T-cell (primary cell): ENCODE measurements around the gene RARG. TPM values are rescaled to one million over a fixed set of nuclear protein-coding genes. Genes with fewer than 3 reads are reported as not detected.

Experiments used
- ATAC-seq, 4 experiments: fragments of 200-7000 bp in 3 of 4; fragments of 150-1000 bp in 1 of 4; cut with Tn5 transposase; replicated peaks in 1 of 4; 1 replicate in 3 of 4; 2 replicates in 1 of 4; pipeline ENCODE4 v1.10.0; 2021; ENCODE audit warnings: moderate library complexity in 3 of 4, mild to moderate bottlenecking in 2 of 4, moderate number of reproducible peaks in 1 of 4
- CTCF ChIA-PET, 2 donors: fragments of 300-600 bp; sonication (Branson Sonifier 250); formaldehyde crosslinking; loops; one replicate each; lab custom pipeline; 2022; ENCODE audit warnings: antibody characterized with exemption in 2 of 2; lab: Charles Lee
- POLR2A ChIA-PET, 2 donors: fragments of 300-600 bp; sonication (Branson Sonifier 250); formaldehyde crosslinking; loops; one replicate each; lab custom pipeline; 2022; ENCODE audit warnings: antibody characterized with exemption in 2 of 2; lab: Charles Lee
- DNase-seq, 35 experiments: peaks; one replicate each; pipeline versions ENCODE4 v3.0.0 to v3.0.0-alpha.2; 2013 to 2023
- H3K27ac ChIP-seq: one replicate; pipeline ENCODE4 v1.5.1; 2013; ENCODE audit warnings: low read length
- H3K27me3 ChIP-seq, 2 experiments: replicated peaks in 1 of 2; 1 replicate in 1 of 2; 2 replicates in 1 of 2; pipeline versions ENCODE4 v1.6.1 to v1.7.0; 2013; ENCODE audit warnings: low read length in 1 of 2, mixed read lengths in 1 of 2; ENCODE audit not compliant: control insufficient read depth in 2 of 2, insufficient read depth in 2 of 2; ENCODE audit errors: extremely low read depth in 1 of 2
- H3K36me3 ChIP-seq, 2 donors: 1 replicate in 1 of 2; 2 replicates in 1 of 2; pipeline versions ENCODE4 v1.6.1 to v1.7.0; 2013; ENCODE audit warnings: low read length in 1 of 2; ENCODE audit not compliant: control insufficient read depth in 2 of 2, insufficient read depth in 1 of 2; ENCODE audit errors: extremely low read depth in 1 of 2
- H3K4me1 ChIP-seq, 2 experiments: 1 replicate in 1 of 2; 2 replicates in 1 of 2; pipeline versions ENCODE4 v1.6.1 to v1.7.0; 2013; ENCODE audit warnings: low read length in 2 of 2, mixed read lengths in 1 of 2; ENCODE audit not compliant: insufficient read depth in 2 of 2, control insufficient read depth in 1 of 2; ENCODE audit errors: extremely low read depth in 1 of 2
- H3K4me3 ChIP-seq, 2 donors: 1 replicate in 1 of 2; 2 replicates in 1 of 2; pipeline versions ENCODE4 v1.5.1 to v1.7.0; 2013; ENCODE audit warnings: mild to moderate bottlenecking in 2 of 2, low read length in 1 of 2, moderate library complexity in 1 of 2; ENCODE audit not compliant: control insufficient read depth in 1 of 2; ENCODE audit errors: extremely low read depth in 1 of 2
- H3K9me3 ChIP-seq: 2 replicates; pipeline ENCODE4 v1.7.0; 2013
- H3K27ac Mint-ChIP-seq, 2 donors: one replicate each; pipeline ENCODE4 v1.8.0; 2020 to 2021; ENCODE audit warnings: mild to moderate bottlenecking in 2 of 2, mixed read lengths in 2 of 2
- H3K27me3 Mint-ChIP-seq, 2 donors: one replicate each; pipeline ENCODE4 v1.8.0; 2021 to 2022; ENCODE audit warnings: mixed read lengths in 2 of 2
- H3K36me3 Mint-ChIP-seq: one replicate; pipeline ENCODE4 v1.8.0; 2021; ENCODE audit warnings: mixed read lengths
- H3K4me1 Mint-ChIP-seq, 3 donors: one replicate each; pipeline ENCODE4 v1.8.0; 2020 to 2022; ENCODE audit warnings: mixed read lengths in 3 of 3, mild to moderate bottlenecking in 1 of 3
- H3K4me3 Mint-ChIP-seq, 3 donors: one replicate each; pipeline ENCODE4 v1.8.0; 2020 to 2022; ENCODE audit warnings: mild to moderate bottlenecking in 3 of 3, mixed read lengths in 3 of 3, moderate library complexity in 3 of 3
- H3K9me3 Mint-ChIP-seq, 3 donors: one replicate each; pipeline ENCODE4 v1.8.0; 2020 to 2022; ENCODE audit warnings: mixed read lengths in 3 of 3
- WGBS: methylation state at CpG from one replicate; pipeline ENCODE4 v1.1.5; 2013; ENCODE audit warnings: missing lambda C conversion rate; ENCODE audit not compliant: insufficient coverage; 5-methylcytosine and 5-hydroxymethylcytosine counted together
- total RNA-seq, 35 experiments: library from RNA in 6 of 35; stranded (reverse) in 6 of 35; fragments of 120-200 nt in 1 of 35; gene quantifications; one replicate each; pipeline versions ENCODE4 v1.2.1 to v1.2.4 and lab custom pipeline; 2013 to 2026

Gene RARG
- total RNA-seq, 5 donors from 2014 or later (not counting 1 experiment from before 2014, with no cell fraction given) = 20.3 to 91.3 (median 74.2) TPM

DNA sequence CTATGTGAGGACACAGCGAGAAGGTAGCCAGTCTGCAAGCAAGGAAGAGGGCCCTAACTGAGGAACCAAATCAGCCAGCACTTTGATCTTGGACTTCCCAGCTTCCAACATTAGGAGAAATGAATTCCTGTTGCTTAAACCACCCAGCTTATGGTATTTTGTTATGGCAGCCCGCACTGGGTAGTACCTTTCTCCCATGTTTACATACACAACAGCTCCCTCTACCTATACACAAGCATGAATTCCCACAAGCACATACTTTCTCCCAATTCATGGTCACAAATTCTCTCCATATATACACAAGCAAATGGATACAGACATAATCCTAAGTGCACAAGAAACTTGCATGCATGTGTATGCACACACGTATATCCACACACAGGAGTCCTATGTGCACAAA is 32.3 kb downstream of the RARG start:
- POLR2A ChIA-PET = interaction anchor here in 1 of 2 donors (1.0 kb wide), 1 partner anchor 18 kb away, joined by 4 read pairs; no protein-coding TSS in a partner anchor
- Mint-ChIP-seq H3K27ac (peak overlapping the region; percentile 93 to 96), H3K9me3 (no peaks in the 10 kb centered on the region), H3K4me1 (peaks cover 76 to 88% (median 84%) of the 10 kb centered on the region in 3 donors), H3K27me3 (no peaks in the 10 kb centered on the region), H3K36me3 (peaks cover 64% of the 10 kb centered on the region), H3K4me3 (peak overlapping the region; percentile 47 to 74 (median 71))
- peaks cover 26 to 73% of the 10 kb centered on the region in 2 experiments for H3K4me1 ChIP-seq
- H3K4me3 ChIP-seq = no peak overlapping the region
- no peaks in the 10 kb centered on the region for H3K27me3 ChIP-seq
- H3K27ac ChIP-seq = peak overlapping the region; percentile 38
- 88% methylated on average over 2 of the region's 3 CpGs for WGBS
- ATAC-seq (no peak), DNase-seq (no peak)
- H3K9me3 ChIP-seq = no peaks in the 10 kb centered on the region
- CTCF ChIA-PET = interaction anchor here in 1 of 2 donors (1.0 to 1.6 kb wide), 3 partner anchors 9 to 119 kb away, joined by 4 to 5 read pairs (median 5); no protein-coding TSS in a partner anchor
- H3K36me3 ChIP-seq = peaks cover 14 to 42% of the 10 kb centered on the region in 2 donors

DNA sequence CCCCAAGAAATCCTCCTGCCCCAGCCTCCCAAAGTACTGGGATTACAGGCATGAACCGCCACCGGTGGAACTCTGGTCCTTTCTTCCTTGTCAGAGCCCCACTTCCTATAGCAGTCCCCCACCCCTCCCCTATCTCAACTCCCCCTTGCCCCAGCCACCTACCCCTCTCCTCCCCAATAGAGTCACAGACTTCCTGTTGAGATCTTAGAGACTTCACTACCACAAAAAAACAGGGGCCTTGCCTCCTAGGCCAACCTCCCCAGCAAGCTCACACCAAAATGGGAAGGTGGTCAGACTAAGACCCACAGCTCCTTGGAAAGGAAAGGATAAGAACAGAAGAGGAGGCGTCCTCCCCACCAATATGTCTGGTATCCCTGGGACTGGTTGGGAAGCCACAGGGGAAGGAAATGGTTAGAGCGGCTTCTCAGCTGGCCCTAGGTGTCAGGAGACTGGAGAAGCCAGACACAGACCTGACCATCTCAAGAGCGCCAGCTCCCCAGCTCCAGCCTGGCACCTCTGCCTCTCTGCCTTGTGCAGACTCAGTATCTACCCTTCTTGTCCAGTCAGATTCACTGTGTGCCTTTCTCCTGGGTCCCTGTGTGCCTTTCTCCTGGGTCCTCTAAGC is 33.4 kb downstream of the RARG start:
- H3K4me3 Mint-ChIP-seq = peak overlapping the region; percentile 71 to 82 (median 76)
- Histone ChIP-seq H3K27me3 (no peaks in the 10 kb centered on the region), H3K4me1 (peaks cover 26 to 67% of the 10 kb centered on the region in 2 experiments), H3K27ac (peak overlapping the region; percentile 75), H3K9me3 (no peaks in the 10 kb centered on the region), H3K36me3 (peaks cover 15 to 53% of the 10 kb centered on the region in 2 donors), H3K4me3 (peak overlapping the region; percentile 12 to 30)
- H3K36me3 Mint-ChIP-seq = peaks cover 68% of the 10 kb centered on the region
- ATAC-seq = peak; percentile 64 to 73 (median 70)
- 0% methylated on average over 4 of the region's 5 CpGs for WGBS
- peak in 12 of 35 experiments; percentile 18 to 57 (median 38) for DNase-seq
- H3K27ac Mint-ChIP-seq = peak overlapping the region; percentile 96 to 99
- no peaks in the 10 kb centered on the region for H3K9me3 Mint-ChIP-seq
- ChIA-PET CTCF (interaction anchor here (0.5 to 1.6 kb wide), 8 partner anchors 10 to 225 kb away, joined by 3 to 6 read pairs (median 5); no protein-coding TSS in a partner anchor), POLR2A (interaction anchor here (0.5 to 1.2 kb wide), 5 partner anchors 17 to 78 kb away, joined by 3 to 6 read pairs (median 4); partner anchors contain the start of genes CSAD (in 2 of the 2) and ZNF740 (in 2 of the 2))
- peaks cover 65 to 80% (median 73%) of the 10 kb centered on the region in 3 donors for H3K4me1 Mint-ChIP-seq
- H3K27me3 Mint-ChIP-seq = no peaks in the 10 kb centered on the region

DNA sequence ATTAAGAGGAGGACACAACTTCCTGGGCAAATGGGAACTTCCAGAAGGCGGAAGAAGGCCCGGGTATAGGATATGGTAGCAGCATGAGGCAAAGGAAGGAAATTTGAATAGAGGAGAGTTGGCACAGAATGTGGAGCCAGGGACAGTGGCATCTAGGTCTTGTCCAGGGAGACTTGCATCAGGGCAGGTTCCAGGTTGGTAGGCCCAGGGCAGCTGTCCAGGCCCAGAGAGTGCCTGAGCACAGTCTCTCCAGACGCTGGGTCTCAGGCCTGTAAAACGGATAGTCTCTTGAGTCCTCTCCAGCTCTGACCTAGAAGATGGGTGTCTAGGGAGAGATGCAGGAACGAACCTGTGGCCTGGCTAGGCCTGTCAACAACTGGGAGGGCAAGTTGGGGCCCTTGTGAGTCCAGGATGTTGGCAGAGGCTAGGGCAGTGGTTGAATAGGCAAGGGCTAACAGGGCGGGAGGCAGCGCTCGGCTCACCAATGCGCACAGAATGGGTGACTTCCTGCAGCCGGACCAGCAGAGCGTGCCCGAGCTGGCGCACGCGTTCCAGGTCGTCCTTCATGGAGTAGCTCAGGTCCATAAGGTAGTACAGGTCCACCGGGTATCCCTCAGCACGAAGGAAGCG is 34.9 kb downstream of the RARG start:
- H3K27me3 Mint-ChIP-seq = no peaks in the 10 kb centered on the region
- H3K9me3 Mint-ChIP-seq = no peaks in the 10 kb centered on the region
- peaks cover 76% of the 10 kb centered on the region for H3K36me3 Mint-ChIP-seq
- ChIA-PET POLR2A (interaction anchor here in 1 of 2 donors (0.6 kb wide), 1 partner anchor 25 kb away, joined by 3 read pairs; no protein-coding TSS in a partner anchor), CTCF (interaction anchor here (0.7 to 1.6 kb wide), 7 partner anchors 12 to 131 kb away, joined by 3 to 6 read pairs (median 4); no protein-coding TSS in a partner anchor)
- H3K4me1 ChIP-seq = peaks cover 26 to 56% of the 10 kb centered on the region in 2 experiments
- H3K36me3 ChIP-seq = peaks cover 28 to 68% of the 10 kb centered on the region in 2 donors
- H3K4me1 Mint-ChIP-seq = peaks cover 60 to 69% (median 69%) of the 10 kb centered on the region in 3 donors
- ATAC-seq = no peak
- no peak overlapping the region for H3K4me3 ChIP-seq
- peak overlapping the region; percentile 37 for H3K27ac ChIP-seq
- H3K4me3 Mint-ChIP-seq = peak overlapping the region in 2 of 3 donors; percentile 47 to 51
- DNase-seq = no peak
- H3K9me3 ChIP-seq = no peaks in the 10 kb centered on the region
- no peaks in the 10 kb centered on the region for H3K27me3 ChIP-seq
- WGBS = 97% methylated on average over 18 of the region's 19 CpGs
- peak overlapping the region; percentile 77 to 83 for H3K27ac Mint-ChIP-seq

DNA sequence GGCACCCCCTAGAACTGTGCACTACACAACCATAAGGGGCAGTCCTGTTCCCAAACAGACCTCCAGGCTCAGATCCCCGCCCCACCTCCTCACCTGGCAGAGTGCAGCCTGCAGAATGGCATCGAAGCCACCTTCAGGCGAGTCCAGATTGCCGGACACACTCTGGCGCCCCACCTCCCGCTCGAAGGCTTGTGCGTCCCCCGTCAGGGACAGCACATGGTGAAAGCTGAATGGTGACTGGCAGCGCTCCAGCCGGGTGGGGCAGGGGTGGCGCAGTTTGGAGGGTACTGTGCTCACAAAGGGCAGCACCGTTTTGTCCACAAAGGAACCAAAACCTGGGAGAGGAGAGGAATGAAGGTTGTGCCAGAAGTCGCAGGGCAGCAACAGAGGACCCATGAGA is 35.5 kb downstream of the RARG start:
- Mint-ChIP-seq H3K9me3 (no peaks in the 10 kb centered on the region), H3K4me3 (peak overlapping the region in 1 of 3 donors; percentile 51), H3K4me1 (peaks cover 55 to 69% (median 66%) of the 10 kb centered on the region in 3 donors), H3K27ac (peak overlapping the region; percentile 52 to 83), H3K36me3 (peaks cover 79% of the 10 kb centered on the region), H3K27me3 (no peaks in the 10 kb centered on the region)
- Histone ChIP-seq H3K27me3 (no peaks in the 10 kb centered on the region), H3K4me1 (peaks cover 26 to 50% of the 10 kb centered on the region in 2 experiments), H3K4me3 (no peak overlapping the region), H3K27ac (no peak overlapping the region), H3K36me3 (peaks cover 34 to 74% of the 10 kb centered on the region in 2 donors), H3K9me3 (no peaks in the 10 kb centered on the region)
- ChIA-PET CTCF (interaction anchor here in 1 of 2 donors (1.4 kb wide), 1 partner anchor 36 kb away, joined by 3 read pairs; no protein-coding TSS in a partner anchor), POLR2A (no interaction called here)
- WGBS = 94% methylated on average over 14 of the region's 14 CpGs
- DNase-seq = no peak
- ATAC-seq = no peak

DNA sequence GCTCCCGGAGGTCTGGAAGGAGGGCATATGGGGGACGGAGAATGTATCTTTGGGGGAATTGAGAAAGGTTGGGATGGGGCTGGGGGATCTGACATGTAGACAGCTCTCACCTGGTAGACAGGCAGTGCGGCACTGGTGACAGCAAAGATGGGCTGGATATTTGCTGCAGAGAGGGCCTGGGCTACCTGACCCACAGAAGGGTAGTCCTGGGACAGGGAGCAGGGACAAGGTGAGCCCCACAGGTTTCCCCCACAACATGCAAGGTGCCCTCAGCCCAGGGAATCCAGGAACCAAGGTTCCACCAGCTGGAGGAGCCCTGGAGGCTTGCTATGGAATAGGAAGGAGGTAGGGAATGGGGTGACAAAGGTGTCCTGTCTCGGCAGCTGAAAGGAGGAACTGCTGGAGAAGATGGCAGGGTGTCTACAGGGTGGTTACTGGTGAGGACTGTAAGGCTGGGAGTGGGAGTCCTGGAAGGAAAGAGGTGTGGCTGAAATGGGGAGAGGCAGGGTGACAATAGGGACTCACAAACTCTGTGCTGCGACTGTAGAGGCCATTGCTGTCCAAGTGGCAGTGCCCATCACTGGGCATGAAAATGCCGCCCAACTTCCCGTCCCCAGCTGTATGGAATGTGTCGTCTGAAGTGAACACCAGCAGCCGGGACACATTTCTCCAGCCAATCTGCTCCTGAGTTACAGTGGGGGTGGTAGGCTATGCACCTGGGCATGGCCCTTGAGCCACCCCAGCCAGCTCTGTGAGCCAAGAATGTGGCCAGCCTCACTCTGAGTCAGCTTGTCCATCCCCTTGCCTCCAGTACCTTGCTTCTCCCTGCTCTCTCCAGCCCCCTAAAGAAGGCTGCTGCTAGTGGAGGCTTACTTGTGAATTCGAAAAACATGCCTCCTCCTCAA is 36.2 kb downstream of the RARG start:
- DNase-seq (no peak), ATAC-seq (no peak)
- no peaks in the 10 kb centered on the region for H3K9me3 ChIP-seq
- H3K27me3 ChIP-seq = no peaks in the 10 kb centered on the region
- CTCF ChIA-PET = interaction anchor here (0.5 to 1.4 kb wide), 6 partner anchors 9 to 184 kb away, joined by 3 to 5 read pairs (median 3); partner anchors contain the start of genes PFDN5 (in 1 of the 2) and SP1 (in 1 of the 2)
- Mint-ChIP-seq H3K36me3 (peaks cover 79% of the 10 kb centered on the region), H3K27ac (peak overlapping the region; percentile 52 to 83), H3K4me3 (peak overlapping the region in 1 of 3 donors; percentile 51), H3K4me1 (peaks cover 53 to 68% (median 61%) of the 10 kb centered on the region in 3 donors), H3K9me3 (no peaks in the 10 kb centered on the region), H3K27me3 (no peaks in the 10 kb centered on the region)
- H3K27ac ChIP-seq = peak overlapping the region; percentile 21
- H3K36me3 ChIP-seq = peaks cover 37 to 82% of the 10 kb centered on the region in 2 donors
- 99% methylated on average over 9 of the region's 10 CpGs for WGBS
- peaks cover 19 to 51% of the 10 kb centered on the region in 2 experiments for H3K4me1 ChIP-seq
- H3K4me3 ChIP-seq = no peak overlapping the region
- POLR2A ChIA-PET = interaction anchor here in 1 of 2 donors (1.0 kb wide), 1 partner anchor 39 kb away, joined by 3 read pairs; no protein-coding TSS in a partner anchor
